DOHH2 (cell line): ENCODE measurements around the gene RAB6B.

Source experiments
- CTCF ChIP-seq: fragments of 200-600 bp; sonication (generic); IDR thresholded peaks from one replicate; pipeline ENCODE4 v1.5.1; 2014; ENCODE audit warnings: antibody characterized with exemption, mild to moderate bottlenecking, low read depth, low read length; ENCODE audit not compliant: poor library complexity, severe bottlenecking
- EZH2phosphoT487 ChIP-seq: fragments of 200-600 bp; sonication (generic); IDR thresholded peaks from 2 replicates; pipeline ENCODE4 v1.6.1; 2017; ENCODE audit warnings: borderline replicate concordance, mild to moderate bottlenecking, antibody characterized with exemption, low read length, moderate library complexity, mixed read lengths

GRCh38 chr3:133939463-133939835 lies 43.8 kb upstream of the RAB6B start:
- TF ChIP-seq CTCF = no peak
- no peak for TF ChIP-seq EZH2phosphoT487
